Neuron (in vitro differentiated cells): ENCODE data around the gene ZC3H7A.
"Not testable (repeated sequence)": the region's sequence is repeated elsewhere in the genome, so short reads cannot be mapped to it uniquely, and the experiment has no call there.

Source experiments
- H2AFZ ChIP-seq: one replicate; pipeline ENCODE4 v1.6.1; 2013; ENCODE audit warnings: low read depth, mild to moderate bottlenecking, inconsistent platforms, low read length, moderate library complexity
- H3K27me3 ChIP-seq: one replicate; pipeline ENCODE4 v1.6.1; 2013; ENCODE audit warnings: low read length; ENCODE audit not compliant: insufficient read depth
- H3K36me3 ChIP-seq: one replicate; pipeline ENCODE4 v1.6.1; 2013; ENCODE audit warnings: low read length; ENCODE audit not compliant: insufficient read depth
- H3K4me1 ChIP-seq: one replicate; pipeline ENCODE4 v1.6.1; 2013; ENCODE audit warnings: low read length; ENCODE audit not compliant: insufficient read depth
- H3K4me3 ChIP-seq: 2 replicates; pipeline ENCODE4 v1.5.1; 2013; ENCODE audit warnings: mild to moderate bottlenecking, low read length, moderate library complexity
- H3K9me3 ChIP-seq: one replicate; pipeline ENCODE4 v1.6.1; 2013; ENCODE audit warnings: low read length

Gene ZC3H7A

GRCh38 chr16:11823645-11824044 is 26.6 kb upstream of the ZC3H7A start:
- not testable (repeated sequence) for H2AFZ ChIP-seq, H3K36me3 ChIP-seq

DNA sequence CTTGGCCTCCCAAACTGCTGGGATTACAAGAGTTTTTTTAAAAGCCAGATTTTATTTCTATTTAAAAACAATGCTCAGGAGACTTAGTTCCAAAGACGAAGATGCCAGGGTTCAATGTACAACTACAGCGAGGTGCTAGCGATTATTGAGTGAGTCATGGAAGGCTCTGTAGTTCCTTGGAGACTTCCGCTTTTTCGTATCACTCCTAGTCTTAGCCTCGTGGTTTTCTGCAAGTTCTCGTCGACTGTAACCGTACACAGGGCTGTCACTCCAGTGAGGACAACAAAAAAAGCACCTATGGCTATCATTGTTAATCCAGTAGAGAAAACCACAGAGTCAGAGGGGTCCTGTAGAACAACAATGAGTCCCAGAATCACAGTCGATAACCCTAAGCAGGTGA is 22.7 kb upstream of the ZC3H7A start:
- H3K4me3 ChIP-seq: no peak overlapping the region
- no peaks in the 10 kb centered on the region for H3K4me1 ChIP-seq

More at GRCh38 chr16:11823645-11824044, 26.6 kb upstream of the ZC3H7A start:
- not testable (repeated sequence) for H3K9me3 ChIP-seq, H3K4me3 ChIP-seq, H3K27me3 ChIP-seq, H3K4me1 ChIP-seq

DNA sequence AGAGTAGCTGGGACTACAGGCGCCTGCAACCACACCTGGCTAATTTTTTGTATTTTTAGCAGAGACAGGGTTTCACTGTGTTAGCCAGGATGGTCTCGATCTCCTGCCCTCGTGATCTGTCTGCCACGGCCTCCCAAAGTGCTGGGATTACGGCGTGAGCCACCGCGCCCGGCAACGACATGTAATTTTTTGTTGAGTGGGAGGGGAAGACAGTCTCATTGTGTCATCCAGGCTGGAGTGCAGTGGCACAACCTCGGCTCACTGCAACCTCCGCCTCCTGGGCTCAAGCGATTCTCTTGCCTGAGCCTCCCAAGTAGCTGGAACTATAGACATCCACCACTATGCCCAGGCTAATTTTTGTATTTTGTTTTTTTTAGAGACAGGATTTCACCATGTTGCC is 21.9 kb upstream of the ZC3H7A start:
- not testable (repeated sequence) for H3K9me3 ChIP-seq, H2AFZ ChIP-seq, H3K27me3 ChIP-seq, H3K36me3 ChIP-seq, H3K4me1 ChIP-seq, H3K4me3 ChIP-seq

More for the DNA sequence above, 22.7 kb upstream of the ZC3H7A start:
- H3K27me3 ChIP-seq: no peaks in the 10 kb centered on the region
- no peaks in the 10 kb centered on the region for H3K36me3 ChIP-seq
- no peak overlapping the region for H2AFZ ChIP-seq
- no peaks in the 10 kb centered on the region for H3K9me3 ChIP-seq

DNA sequence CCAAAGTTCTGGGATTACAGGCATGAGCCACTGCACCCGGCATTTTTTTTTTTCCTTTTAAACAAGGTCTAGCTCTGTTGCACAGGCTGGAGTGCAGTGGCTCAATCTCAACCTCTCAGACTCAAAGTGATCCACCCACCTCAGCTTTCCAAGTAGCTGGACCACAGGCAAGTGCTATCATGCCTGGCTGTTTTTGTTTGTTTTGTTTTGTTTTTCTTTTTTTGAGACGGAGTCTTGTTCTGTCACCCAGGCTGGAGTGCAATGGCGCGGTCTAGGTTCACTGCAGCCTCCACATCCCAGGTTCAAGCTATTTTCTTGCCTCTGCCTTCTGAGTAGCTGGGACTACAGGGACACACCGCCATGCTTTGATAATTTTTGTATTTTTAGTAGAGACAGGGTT is 19.1 kb upstream of the ZC3H7A start:
- Histone ChIP-seq H3K4me1 (no peaks in the 10 kb centered on the region), H3K27me3 (no peaks in the 10 kb centered on the region), H3K4me3 (no peak overlapping the region), H3K9me3 (no peaks in the 10 kb centered on the region), H2AFZ (no peak overlapping the region), H3K36me3 (no peaks in the 10 kb centered on the region)

- not testable (repeated sequence) for H3K4me1 ChIP-seq, H3K4me3 ChIP-seq, H3K27me3 ChIP-seq, H3K9me3 ChIP-seq, H3K36me3 ChIP-seq, H2AFZ ChIP-seq
Measured at GRCh38 chr16:11814800-11815199, 17.7 kb upstream of the ZC3H7A start.

DNA sequence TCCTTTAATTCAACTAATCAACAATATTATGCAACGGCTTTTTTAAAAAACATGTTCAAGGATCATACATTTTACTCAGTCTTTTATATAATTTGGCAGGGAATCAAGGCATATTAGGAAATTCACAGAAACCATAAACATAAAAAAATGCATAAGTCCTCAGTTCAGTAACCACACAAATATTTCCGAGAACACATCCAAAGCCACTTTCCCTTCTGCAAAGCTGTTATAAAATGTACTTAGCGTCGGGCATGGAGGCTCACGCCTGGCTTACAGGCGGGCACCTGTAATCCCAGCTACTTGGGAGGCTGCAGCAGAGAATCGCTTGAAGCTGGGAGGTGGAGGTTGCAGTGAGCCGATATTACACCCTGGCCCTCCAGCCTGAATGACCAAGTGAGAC is 9.7 kb upstream of the ZC3H7A start:
- no peak overlapping the region for H2AFZ ChIP-seq
- no peaks in the 10 kb centered on the region for H3K27me3 ChIP-seq
- no peaks in the 10 kb centered on the region for H3K36me3 ChIP-seq
- H3K9me3 ChIP-seq: no peaks in the 10 kb centered on the region
- no peak overlapping the region for H3K4me3 ChIP-seq
- H3K4me1 ChIP-seq: no peaks in the 10 kb centered on the region

DNA sequence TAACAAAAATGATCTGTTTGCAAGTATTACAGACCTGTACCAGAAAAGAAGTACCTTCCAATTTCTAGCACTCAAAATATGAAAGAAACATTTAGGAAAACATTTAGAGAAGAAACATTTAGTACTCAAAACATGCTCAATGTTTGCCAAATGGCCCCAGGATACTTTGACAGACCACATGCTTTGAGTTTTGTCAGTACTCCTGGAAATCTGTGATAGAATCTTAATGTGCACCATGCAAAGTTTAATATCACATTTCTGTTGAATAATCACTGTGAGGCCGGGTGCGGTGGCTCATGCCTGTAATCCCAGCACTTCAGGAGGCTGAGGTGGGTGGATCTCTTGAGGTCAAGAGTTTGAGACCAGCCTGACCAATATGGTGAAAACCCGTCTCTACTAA is 8.5 kb upstream of the ZC3H7A start:
- H3K4me1 ChIP-seq: no peaks in the 10 kb centered on the region
- H3K4me3 ChIP-seq: no peak overlapping the region
- H2AFZ ChIP-seq: no peak overlapping the region
- H3K36me3 ChIP-seq: no peaks in the 10 kb centered on the region
- no peaks in the 10 kb centered on the region for H3K27me3 ChIP-seq
- no peaks in the 10 kb centered on the region for H3K9me3 ChIP-seq

- no peaks in the 10 kb centered on the region for H3K9me3 ChIP-seq
- H2AFZ ChIP-seq: no peak overlapping the region
- peaks cover 9% of the 10 kb centered on the region for H3K4me1 ChIP-seq
- no peak overlapping the region for H3K4me3 ChIP-seq
- no peaks in the 10 kb centered on the region for H3K27me3 ChIP-seq
- no peaks in the 10 kb centered on the region for H3K36me3 ChIP-seq
Measured at GRCh38 chr16:11801481-11802021, 4.5 kb upstream of the ZC3H7A start.

- H3K4me1 ChIP-seq: peaks cover 16% of the 10 kb centered on the region
Measured at GRCh38 chr16:11800382-11800718, 3.3 kb upstream of the ZC3H7A start.

DNA sequence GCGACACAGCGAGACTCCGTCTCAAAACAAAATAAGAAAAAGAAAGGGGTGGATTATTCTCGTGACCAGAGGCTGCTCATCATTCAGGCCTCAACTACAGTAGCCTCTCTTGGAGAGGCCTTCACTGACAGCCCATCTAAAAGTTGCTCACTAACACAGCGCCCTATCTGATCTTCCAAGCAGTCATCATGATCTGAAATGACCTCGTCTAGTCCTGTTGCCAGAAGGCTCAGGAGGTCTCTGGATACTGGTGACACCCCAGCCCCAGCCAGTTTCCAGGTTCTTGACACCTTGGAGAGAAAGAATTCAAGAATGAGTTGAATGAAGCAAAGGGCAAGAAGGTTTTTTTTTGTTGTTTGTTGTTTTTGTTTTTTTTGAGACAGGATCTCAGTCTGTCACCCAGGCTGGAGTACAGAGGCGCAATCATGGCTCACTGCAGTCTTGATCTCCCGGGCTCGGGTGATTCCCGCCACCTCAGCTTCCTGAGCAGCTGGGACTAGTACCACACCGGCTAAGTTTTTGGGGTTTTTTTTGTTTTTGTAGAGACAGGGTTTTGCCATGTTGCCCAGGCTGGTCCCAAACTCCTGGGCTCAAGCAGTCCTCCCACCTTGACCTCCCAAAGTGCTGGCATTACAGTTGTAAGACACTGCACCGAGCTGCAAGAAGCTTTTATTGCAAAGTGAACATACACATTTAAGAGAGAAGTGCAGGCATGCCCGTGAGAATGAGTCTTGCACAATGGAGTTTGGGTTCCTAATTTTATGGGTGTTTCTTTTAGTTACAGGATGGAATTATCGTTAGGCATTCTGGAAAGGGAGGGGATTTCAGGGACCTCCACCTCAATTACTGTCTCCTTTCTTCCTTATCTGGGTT is 2.7 kb upstream of the ZC3H7A start:
- no peaks in the 10 kb centered on the region for H3K27me3 ChIP-seq

More at GRCh38 chr16:11800382-11800718, 3.3 kb upstream of the ZC3H7A start:
- no peak overlapping the region for H2AFZ ChIP-seq
- H3K36me3 ChIP-seq: no peaks in the 10 kb centered on the region
- no peaks in the 10 kb centered on the region for H3K27me3 ChIP-seq
- no peaks in the 10 kb centered on the region for H3K9me3 ChIP-seq
- H3K4me3 ChIP-seq: no peak overlapping the region

GRCh38 chr16:11799017-11799381 is 1.9 kb upstream of the ZC3H7A start:
- H3K4me3 ChIP-seq: peak overlapping the region; percentile 72
- H3K36me3 ChIP-seq: peaks cover 6% of the 10 kb centered on the region
- no peak overlapping the region for H2AFZ ChIP-seq
- no peaks in the 10 kb centered on the region for H3K9me3 ChIP-seq
- H3K27me3 ChIP-seq: no peaks in the 10 kb centered on the region
- H3K4me1 ChIP-seq: peaks cover 18% of the 10 kb centered on the region

More for the DNA sequence above, 2.7 kb upstream of the ZC3H7A start:
- Histone ChIP-seq H2AFZ (no peak overlapping the region), H3K9me3 (no peaks in the 10 kb centered on the region), H3K36me3 (peaks cover 4% of the 10 kb centered on the region), H3K4me3 (no peak overlapping the region), H3K4me1 (peaks cover 18% of the 10 kb centered on the region)

DNA sequence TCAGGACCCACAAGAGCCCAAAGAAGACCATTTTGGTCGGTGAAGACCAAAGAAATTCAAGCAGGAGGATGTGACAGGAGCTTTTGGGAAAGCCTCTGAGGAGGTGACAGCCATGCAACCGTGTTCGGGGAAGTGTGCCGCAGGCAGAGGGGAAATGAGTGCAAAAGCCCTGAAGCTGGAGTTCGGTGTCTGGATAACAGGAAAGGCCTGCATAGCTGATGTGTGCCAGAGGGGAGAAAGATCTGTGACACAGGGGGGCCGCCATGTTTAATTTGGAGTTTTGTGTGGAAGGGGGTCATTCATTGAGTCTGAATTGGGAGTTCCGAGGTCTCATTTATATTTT is 870 bp upstream of the ZC3H7A start:
- Histone ChIP-seq H3K4me1 (peaks cover 18% of the 10 kb centered on the region), H2AFZ (peak overlapping the region; percentile 27), H3K9me3 (no peaks in the 10 kb centered on the region), H3K27me3 (no peaks in the 10 kb centered on the region), H3K4me3 (peak overlapping the region; percentile 72), H3K36me3 (peaks cover 6% of the 10 kb centered on the region)

- peaks cover 19% of the 10 kb centered on the region for H3K4me1 ChIP-seq
- H2AFZ ChIP-seq: peak overlapping the region; percentile 84
- H3K9me3 ChIP-seq: no peaks in the 10 kb centered on the region
- no peaks in the 10 kb centered on the region for H3K27me3 ChIP-seq
- peaks cover 6% of the 10 kb centered on the region for H3K36me3 ChIP-seq
- H3K4me3 ChIP-seq: peak overlapping the region; percentile 91
Measured at GRCh38 chr16:11796227-11797165, 562 bp downstream of the ZC3H7A start.
